Calu3 (cell line): ENCODE measurements around the gene ABRACL. TPM values are rescaled to one million over a fixed set of nuclear protein-coding genes. Genes with fewer than 3 reads are reported as not detected.

Source experiments
- BruUV-seq: library from RNA; stranded (reverse); fragments of 400-500 nt; replicated peaks from 2 replicates; lab custom pipeline; 2021; lab: Mats Ljungman, UMichigan
- CTCF ChIA-PET: fragments of 300-600 bp; sonication (Branson Sonifier 250); formaldehyde crosslinking; loops from one replicate; lab custom pipeline; 2022; ENCODE audit warnings: antibody characterized with exemption; lab: Charles Lee
- DNase-seq: peaks from one replicate; pipeline ENCODE4 v3.0.0; 2022
- H3K27ac Mint-ChIP-seq: one replicate; pipeline ENCODE4 v1.8.0; 2022; ENCODE audit warnings: mixed read lengths; ENCODE audit not compliant: unreplicated experiment
- H3K27me3 Mint-ChIP-seq: one replicate; pipeline ENCODE4 v1.8.0; 2022; ENCODE audit warnings: mixed read lengths; ENCODE audit not compliant: unreplicated experiment
- H3K36me3 Mint-ChIP-seq: one replicate; pipeline ENCODE4 v1.8.0; 2022; ENCODE audit warnings: mild to moderate bottlenecking, moderate library complexity, mixed read lengths; ENCODE audit not compliant: insufficient read depth, unreplicated experiment
- H3K4me1 Mint-ChIP-seq: one replicate; pipeline ENCODE4 v1.8.0; 2022; ENCODE audit warnings: mild to moderate bottlenecking, low read depth, mixed read lengths; ENCODE audit not compliant: unreplicated experiment
- H3K4me3 Mint-ChIP-seq: one replicate; pipeline ENCODE4 v1.8.0; 2022; ENCODE audit warnings: mild to moderate bottlenecking, low read depth, moderate library complexity, mixed read lengths; ENCODE audit not compliant: unreplicated experiment
- H3K9me3 Mint-ChIP-seq: one replicate; pipeline ENCODE4 v1.8.0; 2022; ENCODE audit warnings: low read depth, mixed read lengths; ENCODE audit not compliant: unreplicated experiment
- intact Hi-C: fragments of 100-400 bp; cut with micrococcal nuclease; formaldehyde crosslinking; loops from one replicate; pipeline ENCODE4 v1.10.0; 2022; ENCODE audit not compliant: unreplicated experiment
- total RNA-seq: library from RNA; stranded (reverse); gene quantifications from 2 replicates; pipeline ENCODE4 v1.2.3, GENCODE V29; 2022
- TF ChIP-seq, protein P1 (sequence below): fragments of 200-600 bp; IDR thresholded peaks from one replicate; pipeline ENCODE4 v1.8.0; 2022; ENCODE audit warnings: antibody characterized with exemption; ENCODE audit not compliant: unreplicated experiment

Gene ABRACL
- total RNA-seq, 1 experiment from 2014 or later: 40.4 TPM

DNA sequence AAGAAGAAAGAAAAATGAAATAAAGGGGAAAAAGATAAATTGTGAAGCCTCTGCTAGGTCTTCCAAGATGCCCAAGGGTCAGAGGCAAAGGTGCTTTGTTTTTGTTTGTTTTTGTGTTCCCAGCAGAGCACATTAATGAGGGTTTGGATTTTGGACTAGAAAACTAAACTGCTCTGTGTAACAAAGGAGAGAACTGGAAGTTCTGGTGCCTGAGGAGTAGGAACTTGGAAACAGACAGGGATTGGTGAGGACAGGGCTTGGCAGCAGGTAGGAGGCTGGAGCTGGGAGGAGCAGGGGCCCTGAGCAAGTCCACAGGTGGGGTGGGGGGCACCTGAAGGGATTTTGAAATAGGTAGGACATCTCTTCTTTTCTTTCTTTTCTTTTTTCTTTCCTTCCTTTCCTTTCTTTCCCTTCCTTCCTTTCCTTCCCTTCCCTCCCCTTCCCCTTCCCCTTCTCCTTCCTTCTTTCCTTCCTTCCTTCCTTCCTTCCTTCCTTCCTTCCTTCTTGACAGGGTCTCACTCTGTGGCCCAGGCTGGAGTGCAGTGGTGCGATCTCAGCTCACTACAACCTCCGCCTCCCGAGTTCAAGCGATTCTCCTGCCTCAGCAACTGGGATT lies 15.3 kb upstream of the ABRACL start:
- Mint-ChIP-seq H3K4me1 (no peaks in the 10 kb centered on the region), H3K9me3 (no peaks in the 10 kb centered on the region), H3K4me3 (no peak overlapping the region), H3K27me3 (no peaks in the 10 kb centered on the region), H3K36me3 (no peaks in the 10 kb centered on the region), H3K27ac (no peak overlapping the region)
- DNase-seq: no peak
- TF ChIP-seq, protein P1, sequence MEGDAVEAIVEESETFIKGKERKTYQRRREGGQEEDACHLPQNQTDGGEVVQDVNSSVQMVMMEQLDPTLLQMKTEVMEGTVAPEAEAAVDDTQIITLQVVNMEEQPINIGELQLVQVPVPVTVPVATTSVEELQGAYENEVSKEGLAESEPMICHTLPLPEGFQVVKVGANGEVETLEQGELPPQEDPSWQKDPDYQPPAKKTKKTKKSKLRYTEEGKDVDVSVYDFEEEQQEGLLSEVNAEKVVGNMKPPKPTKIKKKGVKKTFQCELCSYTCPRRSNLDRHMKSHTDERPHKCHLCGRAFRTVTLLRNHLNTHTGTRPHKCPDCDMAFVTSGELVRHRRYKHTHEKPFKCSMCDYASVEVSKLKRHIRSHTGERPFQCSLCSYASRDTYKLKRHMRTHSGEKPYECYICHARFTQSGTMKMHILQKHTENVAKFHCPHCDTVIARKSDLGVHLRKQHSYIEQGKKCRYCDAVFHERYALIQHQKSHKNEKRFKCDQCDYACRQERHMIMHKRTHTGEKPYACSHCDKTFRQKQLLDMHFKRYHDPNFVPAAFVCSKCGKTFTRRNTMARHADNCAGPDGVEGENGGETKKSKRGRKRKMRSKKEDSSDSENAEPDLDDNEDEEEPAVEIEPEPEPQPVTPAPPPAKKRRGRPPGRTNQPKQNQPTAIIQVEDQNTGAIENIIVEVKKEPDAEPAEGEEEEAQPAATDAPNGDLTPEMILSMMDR: no peak
- CTCF ChIA-PET: no interaction called here
- no TSS peak for BruUV-seq
- intact Hi-C loops: no loop called here

DNA sequence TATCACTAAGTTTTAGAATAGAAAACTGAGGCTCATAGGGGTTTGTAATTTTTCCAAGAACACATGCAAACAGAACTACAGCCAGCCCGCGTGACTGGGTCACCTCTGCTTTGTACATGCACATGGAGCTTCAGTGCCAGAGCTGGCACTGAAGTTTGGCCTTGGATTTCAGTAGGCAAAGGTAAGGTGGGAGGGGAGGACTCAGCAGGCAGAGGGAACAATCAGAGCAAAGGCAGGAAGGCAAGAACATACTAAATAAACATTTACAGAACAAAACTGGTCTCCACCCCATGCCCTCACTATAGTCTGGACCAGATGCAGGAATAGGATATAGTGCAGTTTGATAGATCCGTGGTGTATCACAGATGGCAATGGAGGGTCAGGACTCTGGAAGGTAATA lies 13.6 kb upstream of the ABRACL start:
- no peaks in the 10 kb centered on the region for H3K27me3 Mint-ChIP-seq
- H3K27ac Mint-ChIP-seq: no peak overlapping the region
- H3K4me3 Mint-ChIP-seq: no peak overlapping the region
- no TSS peak for BruUV-seq
- TF ChIP-seq, protein P1: no peak
- intact Hi-C loops: no loop called here
- H3K36me3 Mint-ChIP-seq: no peaks in the 10 kb centered on the region
- H3K9me3 Mint-ChIP-seq: no peaks in the 10 kb centered on the region
- no peak for DNase-seq
- CTCF ChIA-PET: no interaction called here
- no peaks in the 10 kb centered on the region for H3K4me1 Mint-ChIP-seq

DNA sequence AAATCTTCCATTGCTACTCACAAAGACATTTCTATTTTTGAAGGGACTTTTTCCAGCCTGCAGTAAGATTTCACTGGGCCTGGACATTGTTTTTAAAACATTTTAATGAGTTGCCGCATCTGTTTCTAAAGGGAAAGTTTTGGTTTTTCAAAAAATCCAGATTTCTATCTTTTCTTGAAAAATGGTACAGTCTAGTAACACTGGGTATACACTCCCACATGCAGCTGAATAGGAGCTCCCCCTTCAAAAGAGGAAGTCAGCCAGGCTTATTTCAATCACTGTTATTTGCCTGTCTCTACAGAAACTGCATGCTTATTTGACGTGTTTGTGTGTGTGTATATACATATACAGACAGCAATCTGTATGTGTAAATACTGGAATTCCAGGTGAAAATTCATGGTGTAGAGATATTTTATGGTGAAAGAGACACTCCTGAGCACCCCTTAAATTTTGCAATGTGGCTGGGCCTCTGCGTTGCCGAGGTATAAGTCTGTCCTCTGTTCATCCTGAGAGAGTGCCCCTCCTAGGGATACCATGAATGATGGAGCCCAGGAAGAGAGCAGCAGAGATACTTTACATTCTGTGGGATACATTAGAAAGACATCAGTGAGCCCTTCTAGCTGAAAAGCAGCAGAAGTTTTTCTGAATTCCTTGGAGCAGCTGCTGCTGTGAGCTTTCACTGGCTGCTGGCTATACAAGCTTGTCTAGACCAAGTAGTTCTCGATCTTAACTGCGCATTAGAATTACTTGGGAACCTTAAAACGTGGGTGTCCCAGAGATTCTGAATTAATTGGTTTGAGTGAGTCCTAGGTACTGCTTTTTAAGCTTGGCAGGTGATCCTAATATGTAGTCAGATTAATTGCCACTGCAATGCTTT lies 12.0 kb upstream of the ABRACL start:
- DNase-seq: no peak
- BruUV-seq: no TSS peak
- TF ChIP-seq, protein P1: no peak
- Mint-ChIP-seq H3K4me3 (no peak overlapping the region), H3K4me1 (no peaks in the 10 kb centered on the region), H3K36me3 (no peaks in the 10 kb centered on the region), H3K27ac (no peak overlapping the region), H3K27me3 (no peaks in the 10 kb centered on the region), H3K9me3 (no peaks in the 10 kb centered on the region)
- intact Hi-C loops: no loop called here
- CTCF ChIA-PET: interaction anchor here (0.6 kb wide), 1 partner anchor 54 kb away, joined by 3 read pairs; no protein-coding TSS in a partner anchor

DNA sequence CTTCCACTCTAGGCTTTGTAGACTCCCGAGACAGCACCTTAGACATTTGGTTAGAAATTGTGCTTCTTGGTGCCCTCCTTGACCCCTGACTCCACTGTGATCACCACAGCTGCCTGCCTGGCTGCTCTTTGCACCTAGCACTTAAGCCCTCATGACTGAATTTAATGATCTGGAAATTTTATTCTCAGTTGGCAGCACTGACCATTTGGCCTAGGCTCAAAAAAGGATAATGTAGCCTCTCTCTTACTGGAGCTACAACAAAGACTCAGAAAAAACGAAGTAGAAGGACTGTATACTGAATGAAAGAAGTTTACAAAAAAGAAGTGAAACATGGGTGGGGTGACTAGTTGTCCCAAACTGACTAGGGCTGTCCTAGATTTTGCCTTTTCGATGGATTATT lies 11.3 kb upstream of the ABRACL start:
- TF ChIP-seq, protein P1: no peak
- no peak for DNase-seq
- no peak overlapping the region for H3K4me3 Mint-ChIP-seq
- intact Hi-C loops: no loop called here
- no TSS peak for BruUV-seq
- no peak overlapping the region for H3K27ac Mint-ChIP-seq
- no peaks in the 10 kb centered on the region for H3K36me3 Mint-ChIP-seq
- H3K4me1 Mint-ChIP-seq: no peaks in the 10 kb centered on the region
- no peaks in the 10 kb centered on the region for H3K27me3 Mint-ChIP-seq
- CTCF ChIA-PET: no interaction called here
- no peaks in the 10 kb centered on the region for H3K9me3 Mint-ChIP-seq
